GM19240 (cell line): ENCODE results near the gene ICOSLG.
"Not testable (repeated sequence)": the region's sequence is repeated elsewhere in the genome, so short reads cannot be mapped to it uniquely, and the experiment has no call there.

Experiments used
- DNase-seq: peaks from one replicate; pipeline ENCODE4 v3.0.0; 2011; ENCODE audit warnings: low spot score; ENCODE audit not compliant: insufficient read length

The ICOSLG gene

DNA sequence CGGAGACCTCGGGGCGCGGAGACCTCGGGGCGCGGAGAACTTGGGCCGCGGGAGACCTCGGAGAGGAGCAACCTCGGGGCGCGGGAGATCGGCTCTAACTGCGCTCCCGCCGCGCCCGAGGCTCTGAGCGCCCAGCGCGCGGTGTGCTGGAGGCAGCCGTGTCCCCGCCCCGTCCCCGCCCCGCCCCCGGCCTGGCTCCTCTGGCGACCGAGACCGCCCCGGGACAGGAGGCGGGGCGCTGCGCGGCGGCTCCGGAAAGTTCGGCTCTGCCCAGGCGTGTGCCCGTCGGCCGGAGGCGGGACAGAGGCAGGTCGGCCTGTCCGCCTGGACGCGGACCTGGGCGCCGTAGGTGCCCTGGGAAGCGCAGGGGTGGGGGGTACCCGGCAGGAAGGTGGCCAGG, at the start of gene ICOSLG:
Gene ICOSLG (minus strand): TSS at position 102 of the 400 bp plus-strand sequence. CDS start 126 bp downstream, outside the sequence.
- DNase-seq = not testable (repeated sequence)

DNA sequence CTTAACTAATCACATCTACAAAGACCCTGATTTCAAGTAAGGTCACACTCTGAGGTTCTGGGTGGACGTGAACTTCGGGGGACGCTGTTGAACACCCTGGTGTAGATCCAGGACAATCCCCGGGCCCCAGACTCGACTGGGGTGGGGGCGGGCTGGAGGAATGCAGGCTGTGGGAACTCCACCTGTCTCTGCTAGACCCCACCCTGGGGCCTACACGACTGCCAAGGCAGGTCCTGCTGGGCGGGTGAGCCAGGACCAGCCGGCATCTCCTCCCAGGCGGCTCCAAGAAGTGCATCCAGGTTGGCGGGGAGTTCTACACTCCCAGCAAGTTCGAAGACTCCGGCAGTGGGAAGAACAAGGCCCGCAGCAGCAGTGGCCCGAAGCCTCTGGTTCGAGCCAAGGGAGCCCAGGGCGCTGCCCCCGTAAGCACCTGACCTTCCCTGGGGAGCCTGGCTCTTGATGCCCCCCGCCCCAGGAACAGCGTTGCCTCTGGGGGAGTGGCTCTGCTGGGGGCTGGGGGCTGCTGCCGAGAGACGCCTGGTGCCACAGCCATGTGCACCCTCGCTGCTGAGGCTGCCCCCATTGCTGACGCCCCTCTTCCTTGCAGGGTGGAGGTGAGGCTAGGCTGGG, 48.8 kb upstream of the ICOSLG start:
- no peak for DNase-seq

- no peak for DNase-seq
Measured at GRCh38 chr21:44288251-44289110, 47.7 kb upstream of the ICOSLG start.

- no peak for DNase-seq
Measured at GRCh38 chr21:44286716-44287632, 46.2 kb upstream of the ICOSLG start.

GRCh38 chr21:44286086-44286715, 45.5 kb upstream of the ICOSLG start:
- no peak for DNase-seq

DNA sequence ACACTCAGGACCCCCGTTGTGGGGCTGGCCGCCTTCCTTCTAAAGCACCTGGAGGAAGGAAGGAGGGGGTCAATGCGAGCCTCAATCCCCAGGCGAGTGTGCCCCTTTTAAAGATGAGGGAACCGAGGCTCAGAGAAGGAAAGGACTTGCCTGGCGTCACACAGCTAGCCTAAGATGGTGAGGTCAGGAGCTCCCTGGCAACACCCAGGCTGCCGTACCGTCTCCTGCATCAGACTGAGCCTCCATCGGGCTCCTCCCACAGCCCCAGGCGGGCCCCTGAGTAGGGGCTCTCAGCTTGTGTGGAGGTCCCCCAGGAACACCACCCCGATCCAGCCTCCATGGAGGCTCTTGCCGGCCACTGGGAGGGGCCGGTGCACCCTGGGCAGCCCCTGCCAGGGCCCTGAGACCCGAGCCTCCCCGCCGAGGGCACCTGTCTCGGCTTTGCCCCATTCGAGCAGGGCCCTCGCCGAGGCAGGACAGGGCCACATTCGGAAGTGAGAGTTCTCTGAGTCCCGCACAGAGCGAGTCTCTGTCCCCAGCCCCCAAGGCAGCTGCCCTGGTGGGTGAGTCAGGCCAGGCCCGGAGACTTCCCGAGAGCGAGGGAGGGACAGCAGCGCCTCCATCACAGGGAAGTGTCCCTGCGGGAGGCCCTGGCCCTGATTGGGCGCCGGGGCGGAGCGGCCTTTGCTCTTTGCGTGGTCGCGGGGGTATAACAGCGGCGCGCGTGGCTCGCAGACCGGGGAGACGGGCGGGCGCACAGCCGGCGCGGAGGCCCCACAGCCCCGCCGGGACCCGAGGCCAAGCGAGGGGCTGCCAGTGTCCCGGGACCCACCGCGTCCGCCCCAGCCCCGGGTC, 44.6 kb upstream of the ICOSLG start, which contains the start of gene AIRE:
Gene AIRE (plus strand): TSS at position 739 of the 855 bp plus-strand sequence. CDS start 131 bp downstream, outside the sequence.
- no peak for DNase-seq

- no peak for DNase-seq
Measured at GRCh38 chr21:44283948-44284347, 43.2 kb upstream of the ICOSLG start.

GRCh38 chr21:44283211-44283785, 42.6 kb upstream of the ICOSLG start:
- not testable (repeated sequence) for DNase-seq

GRCh38 chr21:44282370-44282769, 41.6 kb upstream of the ICOSLG start:
- DNase-seq = no peak

DNA sequence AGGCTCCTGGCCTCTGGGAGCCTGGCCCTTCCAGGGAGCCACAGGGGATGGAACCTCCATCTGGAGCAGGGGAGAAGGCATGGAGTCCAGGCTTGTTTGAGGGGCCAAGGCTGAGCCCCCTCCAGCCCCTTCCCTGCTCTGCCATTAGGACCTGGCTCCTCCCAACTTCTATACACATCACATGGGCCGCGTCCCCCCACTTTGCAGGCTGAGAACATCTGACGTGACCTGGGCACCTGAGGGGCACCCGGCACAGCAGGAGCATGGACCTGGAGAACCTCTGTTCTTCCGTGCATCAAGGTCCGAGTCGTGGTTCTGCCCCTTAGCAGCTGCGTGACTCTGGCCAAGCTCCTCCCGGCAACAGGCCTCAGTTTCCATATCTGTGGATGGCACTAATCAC, 41.1 kb upstream of the ICOSLG start:
- no peak for DNase-seq

- DNase-seq = no peak
Measured at GRCh38 chr21:44279354-44280260, 38.9 kb upstream of the ICOSLG start.

DNA sequence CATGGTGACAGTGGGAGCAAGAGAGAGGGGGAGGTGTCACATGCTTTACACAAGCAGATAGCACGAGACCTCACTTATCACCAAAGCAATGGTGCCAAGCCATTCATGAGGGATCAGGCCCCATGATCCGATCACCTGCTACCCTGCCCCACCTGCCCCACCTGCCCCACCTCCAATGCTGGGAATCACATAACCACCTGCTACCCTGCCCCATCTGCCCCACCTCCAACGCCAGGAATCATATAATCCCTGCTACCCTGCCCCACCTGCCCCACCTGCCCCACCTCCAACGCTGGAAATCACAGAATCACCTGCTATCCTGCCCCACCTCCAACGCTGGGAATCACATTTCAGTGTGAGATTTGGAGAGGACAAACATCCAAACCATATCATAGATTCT, 34.3 kb upstream of the ICOSLG start:
- no peak for DNase-seq

- no peak for DNase-seq
Measured at GRCh38 chr21:44273046-44273445, 32.3 kb upstream of the ICOSLG start.

DNA sequence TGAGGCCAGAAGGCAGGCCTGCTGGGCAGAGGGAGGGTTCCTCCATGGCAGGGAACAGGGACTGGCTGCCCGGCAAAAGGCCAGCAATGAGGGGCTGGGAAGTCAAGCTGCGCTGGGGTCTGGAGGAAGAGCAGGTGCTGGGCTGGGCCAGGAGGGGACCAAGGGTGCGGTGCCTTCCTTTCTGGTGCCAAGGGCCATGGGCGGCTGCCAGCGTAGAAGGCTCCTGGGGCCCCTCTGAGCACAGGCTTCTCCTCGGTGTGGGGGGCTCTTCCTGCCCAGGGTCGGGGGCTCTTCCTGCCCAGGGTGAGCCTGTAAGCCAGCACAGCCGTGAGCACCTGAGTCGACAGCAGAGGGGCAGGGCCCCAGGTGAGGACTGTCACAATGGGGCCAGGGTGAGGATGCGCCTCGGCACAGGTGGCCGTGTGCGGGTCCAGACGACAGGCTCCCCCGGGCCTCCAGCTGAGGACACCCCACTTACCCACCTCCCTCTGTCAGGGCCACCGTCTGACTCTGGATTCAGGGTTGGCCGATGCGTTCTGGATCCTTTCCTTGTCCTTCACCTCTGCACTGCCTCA, 31.6 kb upstream of the ICOSLG start:
- no peak for DNase-seq

- no peak for DNase-seq
Measured at GRCh38 chr21:44271558-44272283, 31.0 kb upstream of the ICOSLG start.

DNA sequence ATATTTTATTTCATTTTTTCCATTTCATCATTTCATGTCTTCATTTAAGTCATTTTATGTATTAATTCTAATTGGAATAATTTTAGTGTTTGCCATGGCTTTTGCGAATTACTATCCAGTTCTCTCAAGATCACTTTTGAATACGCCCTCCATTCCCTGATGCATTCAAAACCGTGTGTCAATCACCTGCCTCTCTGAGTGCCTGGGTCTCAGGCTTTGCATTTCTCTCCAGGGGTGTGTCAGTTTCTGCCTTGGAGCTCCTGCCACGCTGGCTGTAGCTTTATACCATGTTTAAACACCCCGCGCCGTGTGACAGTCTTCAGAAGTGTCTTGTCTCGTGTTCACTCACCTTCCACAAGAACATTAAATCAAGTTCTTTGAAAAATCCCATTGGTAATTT, 28.3 kb upstream of the ICOSLG start:
- no peak for DNase-seq

GRCh38 chr21:44267655-44268142, 27.0 kb upstream of the ICOSLG start:
- DNase-seq = no peak
